8988T (cell line): ENCODE measurements around the gene AHRR.

Source experiments
- DNase-seq: peaks from one replicate; pipeline ENCODE4 v3.0.0; 2011

AHRR gene

DNA sequence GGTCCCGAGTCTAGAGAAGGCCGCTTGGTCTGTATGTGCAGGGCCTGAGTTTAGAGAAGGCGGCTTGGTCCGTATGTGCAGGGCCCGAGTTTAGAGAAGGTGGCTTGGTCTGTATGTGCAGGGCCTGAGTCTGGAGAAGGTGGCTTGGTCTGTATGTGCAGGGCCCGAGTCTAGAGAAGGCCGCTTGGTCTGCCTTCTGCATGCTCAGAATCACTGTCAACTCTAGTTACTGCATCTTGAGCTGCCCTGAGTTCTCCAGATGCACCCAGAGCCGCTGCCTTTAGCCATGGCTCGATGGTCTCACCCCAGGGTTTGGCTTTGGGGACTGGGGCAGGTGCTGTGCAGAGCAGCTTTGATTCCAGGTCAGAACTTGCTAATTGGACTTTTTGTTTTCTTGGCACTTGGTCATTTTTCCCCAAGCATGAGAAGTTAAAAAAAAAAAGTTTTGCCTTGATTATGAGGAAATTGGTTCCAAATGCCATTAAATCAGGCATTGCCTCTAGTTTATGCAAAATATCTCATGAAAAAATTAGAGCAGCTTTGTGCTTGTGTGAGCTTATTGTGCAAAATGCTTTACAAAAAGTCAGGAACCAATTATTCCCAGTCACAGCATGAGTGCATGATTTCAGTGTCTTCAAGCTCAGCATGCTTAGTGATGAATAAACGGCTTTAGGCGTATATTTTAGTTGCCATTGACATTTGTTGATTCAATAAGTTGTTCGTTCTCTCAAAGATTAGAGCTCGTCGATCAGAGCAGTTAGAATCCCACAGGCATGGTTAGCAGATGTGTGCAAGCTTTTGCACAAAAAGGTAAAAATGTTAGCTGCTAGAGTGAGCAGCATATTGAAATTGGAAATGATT lies 96.0 kb downstream of the AHRR start:
- no peak for DNase-seq

DNA sequence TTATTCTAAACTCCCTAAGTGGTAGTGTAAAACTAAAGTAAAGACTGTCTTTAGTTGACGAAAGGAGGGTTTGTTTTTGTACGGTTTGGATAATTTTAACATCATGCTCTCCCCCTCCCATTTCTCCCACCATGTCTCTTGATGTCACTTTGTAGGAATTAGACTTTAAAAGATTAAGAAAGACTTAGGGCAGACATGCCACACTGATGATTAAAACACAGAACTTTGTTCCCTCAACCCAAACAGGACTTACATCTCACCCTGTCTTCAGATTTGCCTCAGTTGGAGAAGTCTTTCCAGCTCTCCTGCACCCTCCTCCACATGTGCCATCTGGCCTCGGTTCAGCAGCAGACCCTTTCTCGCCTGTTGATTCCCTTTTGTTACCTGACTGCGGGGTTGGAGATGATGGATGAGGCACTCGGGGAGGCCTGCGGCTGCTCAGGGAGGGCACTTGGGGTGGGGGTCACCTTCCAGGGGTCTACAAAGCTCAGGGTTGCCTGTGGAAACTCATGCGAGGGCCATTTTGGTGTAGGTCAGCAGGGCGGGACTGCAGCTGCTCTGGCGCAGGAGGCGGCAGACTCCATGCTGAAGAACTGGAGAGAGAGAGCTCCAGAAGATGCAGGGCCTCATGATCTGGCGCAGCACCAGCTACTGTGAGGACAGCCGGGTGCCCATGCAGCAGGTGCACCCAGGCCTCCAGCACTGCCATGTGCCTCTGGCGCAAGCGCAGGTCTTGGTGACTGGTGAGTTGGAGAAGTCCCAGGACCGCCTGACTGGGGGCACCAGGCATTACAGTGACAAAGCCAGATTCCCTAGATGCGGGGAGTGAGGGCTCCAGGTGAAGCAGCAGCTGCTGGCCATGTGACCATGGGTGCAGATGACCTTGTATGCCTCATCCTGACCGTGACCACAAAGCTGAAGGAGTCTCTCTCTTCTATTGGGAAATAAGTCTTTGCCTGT lies 96.9 kb downstream of the AHRR start:
- DNase-seq = no peak

DNA sequence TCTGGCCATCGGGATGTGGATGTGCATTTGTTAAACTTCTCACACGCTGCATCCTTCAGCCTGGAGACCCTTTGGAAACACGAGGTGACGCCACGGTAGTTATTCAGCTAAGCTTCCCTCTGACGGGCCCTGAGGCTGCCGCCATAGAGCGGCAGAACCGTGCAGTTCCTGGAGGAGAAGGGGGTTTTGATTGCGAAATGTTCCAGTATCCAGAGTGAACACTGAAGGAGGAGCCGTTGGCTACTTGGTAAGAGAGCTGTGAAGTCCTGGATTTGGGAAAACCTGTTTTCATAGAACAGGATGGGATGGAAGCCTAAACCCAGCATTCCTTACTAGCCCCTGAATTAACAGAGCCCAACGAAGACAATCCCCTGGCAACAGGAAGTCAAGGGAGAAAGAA lies 98.5 kb downstream of the AHRR start:
- DNase-seq = no peak

DNA sequence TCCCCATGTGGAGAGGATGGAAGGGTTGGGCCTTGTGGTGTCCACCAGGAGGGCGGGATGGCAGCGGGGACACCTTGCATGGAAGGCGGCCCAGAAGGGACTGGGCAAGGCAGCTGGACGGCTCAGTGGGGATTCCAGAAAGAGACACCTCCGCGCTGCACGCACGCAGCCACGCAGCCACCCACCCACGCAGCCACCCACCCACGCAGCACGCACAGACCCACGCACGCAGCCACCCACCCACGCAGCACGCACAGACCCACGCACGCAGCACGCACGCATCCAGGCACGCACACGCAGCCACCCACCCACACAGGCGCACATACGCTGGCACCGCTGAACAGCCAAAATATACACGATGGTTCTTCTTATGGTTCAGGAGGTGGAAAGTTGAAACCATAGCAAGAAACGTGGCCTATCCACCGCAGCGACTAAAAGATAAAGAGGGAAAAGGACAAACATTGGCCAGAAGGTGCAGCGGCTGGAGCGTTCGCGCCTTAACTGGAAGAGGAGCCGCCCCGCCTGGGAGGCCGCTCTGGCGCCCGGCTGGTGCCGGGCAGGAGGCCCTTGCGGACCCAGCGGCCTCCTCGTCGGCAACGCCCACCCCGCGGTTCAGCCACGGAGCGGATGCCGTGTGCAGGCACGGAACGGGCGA lies 99.2 kb downstream of the AHRR start:
- no peak for DNase-seq

DNA sequence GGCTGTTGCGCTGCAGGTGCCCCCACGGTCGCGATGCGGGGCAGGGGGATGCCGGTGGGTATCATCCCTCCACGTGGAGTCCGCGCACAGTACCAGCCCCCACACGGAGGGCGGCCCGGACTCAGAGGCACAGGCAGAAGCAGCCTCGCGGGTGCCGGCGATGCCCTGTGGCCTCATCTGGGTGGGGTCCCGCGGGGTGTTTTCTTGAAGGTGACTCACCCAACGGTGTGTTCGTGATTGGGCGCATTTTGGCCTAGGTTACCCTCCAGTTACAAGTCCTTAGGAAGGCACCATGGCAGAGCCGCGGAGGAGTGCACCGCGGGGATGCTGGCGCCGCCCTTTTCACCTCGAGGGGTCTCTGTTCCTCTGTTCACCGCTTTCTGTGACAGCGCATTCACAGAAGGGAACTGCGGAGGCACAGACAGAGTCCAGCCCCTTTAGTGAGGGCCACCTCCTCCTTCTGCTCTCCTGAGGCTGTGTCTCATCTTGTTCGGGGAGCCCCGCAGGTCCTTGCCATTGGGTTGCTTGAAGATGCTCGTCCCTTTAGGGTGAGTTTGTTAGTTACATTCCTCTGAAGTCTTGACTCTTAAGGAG lies 99.9 kb downstream of the AHRR start:
- DNase-seq = no peak

DNA sequence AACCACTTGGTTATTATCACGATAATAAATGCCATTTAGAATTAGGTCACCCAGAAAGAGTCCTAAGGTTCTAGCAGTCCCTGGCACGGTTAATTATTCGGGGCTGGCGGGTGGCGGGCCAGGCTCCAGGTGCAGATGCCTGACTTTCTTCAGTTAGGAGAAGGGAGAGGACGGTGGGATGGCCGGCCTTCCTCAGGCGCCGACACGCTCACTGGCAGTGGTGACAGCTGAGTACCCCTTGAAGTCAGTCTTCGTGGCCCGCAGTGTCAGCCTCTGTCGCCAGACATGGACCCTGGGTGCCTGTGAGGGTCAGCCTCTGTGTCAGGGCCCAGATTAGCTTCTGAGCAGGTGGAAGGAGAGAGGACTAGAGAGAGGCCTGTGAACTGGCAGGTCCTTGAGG lies 100.4 kb downstream of the AHRR start:
- DNase-seq = no peak

DNA sequence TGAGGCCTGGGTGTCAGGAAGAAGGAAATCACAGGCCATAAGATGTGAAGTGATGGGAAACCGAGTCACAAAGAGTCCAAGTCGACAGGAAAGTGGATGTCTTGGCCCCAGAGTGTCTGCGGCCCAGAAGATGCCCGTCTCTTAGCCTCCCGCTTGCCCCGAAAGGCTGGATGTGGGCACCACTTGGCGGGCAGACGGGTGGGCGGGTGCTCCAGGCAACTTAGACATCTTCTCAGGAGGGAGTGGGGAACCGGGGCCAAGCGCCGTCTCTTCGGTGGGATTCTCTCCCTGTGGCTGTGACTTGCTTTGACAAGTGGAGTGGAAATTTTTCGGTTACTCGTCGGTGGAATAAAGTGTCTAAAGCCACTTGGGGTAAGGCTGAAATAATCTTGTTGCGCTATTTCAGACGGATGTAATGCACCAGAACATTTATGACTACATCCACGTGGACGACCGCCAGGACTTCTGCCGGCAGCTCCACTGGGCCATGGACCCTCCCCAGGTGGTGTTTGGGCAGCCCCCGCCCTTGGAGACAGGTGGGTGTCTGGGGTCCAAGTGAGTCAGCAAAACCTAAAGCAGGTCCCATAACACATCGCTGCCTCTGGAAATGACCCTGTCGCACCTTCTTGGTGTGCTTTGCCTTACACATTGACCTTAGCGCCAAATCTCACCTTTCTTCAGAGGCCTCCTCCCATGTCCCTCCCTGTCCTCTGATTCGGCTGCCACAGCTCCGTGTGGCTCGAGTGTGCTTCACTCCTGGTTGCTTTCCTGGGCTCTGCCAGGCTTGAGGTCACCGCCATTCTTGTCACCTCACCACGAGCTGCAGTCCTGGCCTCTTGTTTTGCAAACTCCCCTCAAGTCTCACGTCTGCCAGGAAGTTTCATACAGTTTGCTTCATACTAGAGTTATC lies 101.1 kb downstream of the AHRR start:
- DNase-seq = no peak

DNA sequence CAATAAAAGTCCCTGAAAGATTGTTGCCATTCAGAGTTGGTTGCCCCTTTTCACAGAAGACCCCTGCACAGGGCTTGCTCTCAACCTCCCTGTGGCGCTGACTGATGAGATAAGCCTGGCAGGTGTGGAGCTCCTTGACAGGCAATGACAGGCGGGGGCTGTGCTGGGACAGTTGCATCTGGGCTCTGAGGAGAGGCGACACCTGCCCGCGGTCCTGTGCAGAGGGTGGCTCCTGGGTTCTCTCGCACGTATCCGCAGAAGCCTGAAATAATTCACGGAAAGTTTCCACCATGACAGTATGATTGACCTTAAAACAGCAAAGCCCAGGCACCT lies 101.7 kb downstream of the AHRR start:
- DNase-seq = no peak

DNA sequence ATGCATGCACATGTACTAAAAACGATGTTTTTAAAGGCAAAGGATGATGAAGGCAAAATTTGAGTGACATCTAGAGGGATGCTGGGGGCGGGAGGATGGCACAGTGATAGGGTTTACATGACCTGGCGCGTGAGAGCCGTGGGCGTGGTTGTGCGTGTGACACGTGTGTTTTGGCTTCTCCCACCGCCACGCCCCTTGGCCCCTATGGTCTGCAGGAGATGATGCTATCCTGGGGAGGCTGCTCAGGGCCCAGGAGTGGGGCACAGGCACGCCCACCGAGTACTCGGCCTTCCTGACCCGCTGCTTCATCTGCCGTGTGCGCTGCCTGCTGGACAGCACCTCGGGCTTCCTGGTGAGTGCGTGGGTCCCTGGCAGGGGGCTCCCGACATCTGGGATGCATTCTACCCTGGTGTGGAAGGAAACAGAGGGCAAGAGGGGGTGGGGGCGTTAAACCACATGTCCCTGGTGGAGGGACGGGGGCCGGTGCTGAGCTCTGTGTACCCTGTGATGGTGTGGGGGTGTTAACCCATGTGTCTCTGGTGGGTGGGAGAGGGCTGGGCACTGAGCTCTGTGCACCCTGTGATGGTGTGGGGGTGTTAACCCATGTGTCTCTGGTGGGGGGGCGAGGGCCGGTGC lies 102.2 kb downstream of the AHRR start:
- DNase-seq = no peak

DNA sequence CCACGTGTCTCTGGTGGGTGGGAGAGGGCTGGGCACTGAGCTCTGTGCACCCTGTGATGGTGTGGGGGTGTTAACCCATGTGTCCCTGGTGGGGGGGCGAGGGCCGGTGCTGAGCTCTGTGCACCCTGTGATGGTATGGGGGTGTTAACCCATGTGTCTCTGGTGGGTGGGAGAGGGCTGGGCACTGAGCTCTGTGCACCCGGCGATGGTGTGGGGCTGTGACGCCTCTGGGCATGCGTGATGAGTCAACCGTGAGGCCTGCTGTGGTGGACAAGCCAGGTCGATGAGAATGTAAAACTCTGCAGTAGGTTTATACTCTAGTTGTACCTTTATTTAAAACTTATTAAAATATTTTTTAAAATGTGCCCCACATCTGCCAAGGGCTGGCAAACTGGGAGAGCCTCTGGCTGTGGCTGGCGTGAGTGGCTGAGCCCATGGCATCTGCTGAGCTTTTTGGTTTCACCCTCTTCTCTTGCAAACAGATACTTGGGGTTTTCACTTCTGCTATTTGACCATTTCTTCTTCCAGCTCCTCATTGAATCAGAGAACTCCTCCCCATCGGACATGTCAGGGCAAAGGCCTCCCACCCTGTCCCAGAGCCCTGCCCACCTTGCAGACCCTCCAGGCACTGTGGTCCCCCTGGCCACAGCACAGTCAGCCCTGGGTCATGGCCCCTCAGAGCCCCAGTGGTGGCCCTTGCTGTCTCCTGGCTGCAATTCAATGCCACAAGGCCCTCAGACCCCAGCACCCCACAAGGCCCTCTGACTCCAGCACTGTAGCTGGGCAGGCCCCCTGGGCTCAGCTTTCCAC lies 103.0 kb downstream of the AHRR start:
- DNase-seq = no peak

DNA sequence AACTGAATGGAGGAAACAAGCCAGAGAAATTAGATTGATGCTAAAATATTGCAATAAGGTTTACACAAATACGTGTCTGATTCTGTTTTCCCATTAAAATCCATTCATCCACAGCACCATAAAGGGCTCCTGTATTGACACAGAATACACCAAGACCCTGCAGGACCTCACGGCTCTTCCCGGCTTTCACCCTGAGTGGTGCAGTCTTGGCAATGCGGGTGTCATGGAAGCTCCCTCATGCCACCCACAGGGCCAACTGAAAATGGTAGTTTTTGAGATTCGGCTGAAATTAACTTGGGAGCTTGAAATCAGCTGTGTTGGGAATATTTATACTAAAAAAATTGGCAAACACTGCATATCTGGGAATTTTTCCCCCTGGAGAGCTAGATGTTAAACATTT lies 104.2 kb downstream of the AHRR start:
- peak; percentile 85 for DNase-seq

DNA sequence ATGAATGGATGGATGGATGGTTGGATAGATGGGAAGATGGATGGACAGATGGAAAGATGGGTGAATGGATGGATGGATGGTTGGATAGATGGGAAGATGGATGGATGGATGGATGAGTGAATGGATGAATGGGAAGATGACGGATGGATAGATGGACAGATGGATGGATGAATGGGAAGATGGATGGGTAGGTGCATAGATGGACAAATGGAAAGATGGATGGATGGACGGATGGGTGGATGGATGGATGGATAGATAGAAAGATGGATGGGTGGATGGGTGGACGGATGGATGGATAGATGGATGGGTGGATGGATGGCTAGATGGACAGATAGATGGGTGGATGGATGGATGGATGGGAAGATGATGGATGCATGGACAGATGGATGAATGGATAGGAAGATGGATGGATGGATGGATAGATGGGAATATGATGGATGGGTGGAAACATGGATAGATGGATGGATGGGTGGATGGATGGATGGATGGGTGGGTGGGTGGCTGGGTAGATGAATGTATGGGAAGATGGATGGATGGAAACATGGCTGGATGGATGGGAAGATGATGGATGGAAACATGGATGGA lies 105.0 kb downstream of the AHRR start:
- DNase-seq = no peak

DNA sequence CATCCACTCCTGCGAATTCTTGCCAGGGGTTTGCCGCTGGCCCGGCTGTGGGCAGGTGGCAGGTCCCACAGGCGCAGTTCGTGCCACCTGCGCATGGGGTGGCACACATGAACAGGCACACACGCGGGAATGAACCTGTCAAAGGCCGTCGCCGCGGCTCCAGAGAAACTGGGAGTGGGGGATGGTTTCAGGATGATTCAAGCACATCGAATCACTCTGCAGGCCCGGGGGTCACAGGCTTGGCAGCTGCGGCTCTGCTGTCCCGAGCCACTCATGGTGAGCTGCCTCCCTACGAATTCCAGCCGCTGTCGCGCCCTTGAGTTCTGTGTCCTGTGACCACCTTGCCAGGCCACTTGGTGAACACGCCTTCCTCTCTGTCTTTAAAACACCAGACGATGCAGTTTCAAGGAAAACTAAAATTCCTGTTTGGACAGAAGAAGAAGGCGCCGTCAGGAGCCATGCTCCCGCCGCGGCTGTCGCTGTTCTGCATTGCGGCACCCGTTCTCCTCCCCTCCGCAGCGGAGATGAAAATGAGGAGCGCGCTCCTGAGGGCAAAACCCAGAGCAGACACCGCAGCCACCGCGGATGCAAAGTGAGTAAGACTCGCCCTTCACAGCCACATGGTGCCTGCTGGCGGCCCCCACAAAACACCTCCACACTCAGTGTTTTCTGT lies 106.0 kb downstream of the AHRR start:
- DNase-seq = no peak

DNA sequence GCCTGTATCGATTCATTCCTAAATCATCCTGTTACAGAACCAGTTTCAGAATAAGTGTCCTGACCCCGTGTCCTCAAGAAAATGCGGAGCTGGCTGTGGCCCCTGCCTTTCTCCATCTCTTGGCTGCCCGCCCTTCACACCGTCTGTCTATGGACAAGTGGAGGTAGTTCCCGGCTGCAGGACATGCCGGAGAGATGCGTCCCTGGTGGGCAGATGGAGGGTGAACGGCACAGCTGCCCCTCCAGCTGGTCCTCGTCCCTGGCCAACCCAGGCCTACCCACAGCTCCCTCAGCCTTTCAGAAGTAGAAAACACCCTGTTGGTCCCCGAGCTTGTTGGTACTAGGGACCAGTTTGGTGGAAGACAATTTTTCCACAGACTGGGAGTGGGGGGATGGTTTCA lies 106.7 kb downstream of the AHRR start:
- DNase-seq = no peak

DNA sequence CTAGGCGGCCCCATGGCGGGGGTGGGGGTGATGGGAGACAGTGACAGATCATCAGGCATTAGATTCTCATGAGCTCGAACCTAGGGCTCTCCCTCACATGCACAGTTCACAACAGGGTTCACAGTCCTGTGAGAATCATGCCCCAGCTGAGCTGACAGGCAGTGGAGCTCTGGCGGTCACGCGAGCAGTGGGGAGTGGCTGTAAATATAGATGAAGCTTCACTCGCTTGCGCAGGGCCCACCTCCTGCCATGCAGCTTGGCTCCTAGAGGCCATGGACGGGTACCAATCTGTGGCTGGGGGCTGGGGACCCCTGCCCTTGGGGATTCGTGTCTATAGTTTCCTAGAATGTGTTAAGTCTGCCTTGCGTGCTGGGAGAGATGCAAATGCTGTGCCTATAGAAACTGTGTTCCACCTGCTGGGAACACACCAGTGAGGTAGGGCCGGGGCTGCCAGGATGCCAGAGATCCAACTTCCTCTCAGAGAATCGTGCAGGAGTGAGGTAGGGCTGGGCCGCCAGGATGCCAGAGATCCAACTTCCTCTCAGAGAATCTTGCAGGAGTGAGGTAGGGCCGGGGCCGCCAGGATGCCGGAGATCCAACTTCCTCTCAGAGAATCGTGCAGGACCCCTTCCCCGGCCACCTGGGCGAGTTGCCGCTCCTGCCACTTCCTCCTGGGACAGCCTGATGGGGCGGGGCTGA lies 107.4 kb downstream of the AHRR start:
- DNase-seq = no peak

DNA sequence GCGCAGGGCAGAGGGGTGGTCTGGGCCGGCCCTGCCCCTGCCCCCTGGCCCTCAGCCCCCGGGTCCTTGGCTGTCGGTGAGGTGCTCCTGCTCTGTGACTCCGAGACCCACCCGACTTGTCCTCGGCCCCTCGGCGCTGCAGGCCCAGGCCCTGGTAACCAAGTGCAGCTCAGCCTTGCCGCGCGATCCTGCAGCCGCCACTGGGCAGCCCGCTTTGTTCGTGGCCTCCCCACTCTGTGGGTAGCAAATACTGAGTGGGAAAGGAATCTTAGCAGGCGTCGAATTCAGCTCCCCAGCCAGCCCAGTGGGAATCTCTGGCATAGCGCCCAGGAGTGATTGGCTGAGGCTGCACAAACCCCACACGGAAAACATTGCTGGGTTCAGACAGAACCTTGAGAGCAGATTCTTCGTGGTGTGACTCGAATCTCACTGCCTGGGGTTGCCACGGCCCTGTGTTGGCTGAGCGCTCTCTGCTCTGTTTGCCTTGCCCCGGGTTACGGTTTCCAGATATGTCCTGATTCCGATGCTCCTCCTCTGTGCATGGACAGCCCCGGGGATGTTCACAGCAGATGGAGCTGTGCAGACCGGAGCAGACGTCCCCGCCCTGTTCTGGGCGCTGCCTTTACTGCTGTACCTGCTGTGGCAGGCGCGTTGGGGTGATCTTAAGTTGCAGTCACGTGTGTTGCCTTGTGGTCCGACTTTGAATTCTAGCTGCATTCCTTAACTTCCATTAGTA lies 108.1 kb downstream of the AHRR start:
- DNase-seq = peak; percentile 42

DNA sequence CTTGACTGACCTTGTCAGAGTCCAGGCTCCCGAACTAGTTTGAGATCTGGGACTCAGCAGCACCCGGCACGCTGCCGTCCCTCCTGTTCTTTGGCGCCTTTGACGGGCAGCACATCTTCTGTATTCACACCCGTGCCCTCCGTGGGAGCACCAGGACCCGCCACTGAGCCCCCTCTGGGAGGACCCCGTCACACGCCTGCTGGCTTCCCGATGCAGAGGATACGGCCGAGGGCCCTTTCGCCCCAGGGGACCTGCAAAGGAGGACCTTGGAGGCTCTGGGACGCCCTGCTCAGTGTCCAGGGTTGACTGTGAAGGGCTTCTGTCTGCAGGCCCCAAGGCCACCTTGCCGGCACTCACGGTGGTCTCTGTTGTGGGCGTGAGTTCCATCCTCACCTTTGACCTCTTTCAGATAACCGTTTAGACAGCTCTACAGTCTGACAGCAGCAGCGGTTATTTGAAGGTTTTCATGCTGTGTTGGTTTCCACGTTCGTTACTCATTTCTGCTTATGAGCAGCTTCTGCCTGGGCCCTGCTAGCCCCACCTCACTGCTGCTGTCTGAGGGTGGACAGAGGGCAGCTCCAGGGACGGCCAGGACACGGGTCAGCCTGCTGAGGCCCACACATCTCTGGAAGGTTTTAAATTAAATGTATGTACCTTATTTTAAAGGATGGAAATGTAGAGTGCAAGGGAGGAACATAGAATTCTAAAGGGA lies 108.9 kb downstream of the AHRR start:
- peak; percentile 24 for DNase-seq
